H1 (cell line): Measurements from ENCODE around the gene RGMB.

Experiments used
- RBBP5 ChIP-seq: IDR thresholded peaks from 2 replicates; pipeline ENCODE4 v1.7.1; 2012; ENCODE audit warnings: low read depth, mild to moderate bottlenecking, inconsistent platforms, low read length, moderate library complexity, borderline replicate concordance
- RNF2 ChIP-seq: fragments of 200-900, 300-1000 bp; sonication (generic); IDR thresholded peaks from 2 replicates; pipeline ENCODE4 v1.7.1; 2016; ENCODE audit warnings: borderline replicate concordance, low read depth, mild to moderate bottlenecking, antibody characterized with exemption, low read length; ENCODE audit not compliant: poor library complexity, severe bottlenecking; ENCODE audit errors: missing control alignments

GRCh38 chr5:98770209-98770910 lies 3.1 kb upstream of the RGMB start:
- TF ChIP-seq RBBP5 = no peak
- no peak for TF ChIP-seq RNF2
